HG03066 (cell line): ENCODE results near the gene BTBD9.
"Not testable (repeated sequence)": the region's sequence is repeated elsewhere in the genome, so short reads cannot be mapped to it uniquely, and the experiment has no call there.

Experiments
- ATAC-seq: cut with Tn5 transposase; IDR thresholded peaks from one replicate; pipeline ENCODE4 v1.9.1; 2021; ENCODE audit warnings: low read depth; ENCODE audit not compliant: unreplicated experiment

BTBD9 gene

DNA sequence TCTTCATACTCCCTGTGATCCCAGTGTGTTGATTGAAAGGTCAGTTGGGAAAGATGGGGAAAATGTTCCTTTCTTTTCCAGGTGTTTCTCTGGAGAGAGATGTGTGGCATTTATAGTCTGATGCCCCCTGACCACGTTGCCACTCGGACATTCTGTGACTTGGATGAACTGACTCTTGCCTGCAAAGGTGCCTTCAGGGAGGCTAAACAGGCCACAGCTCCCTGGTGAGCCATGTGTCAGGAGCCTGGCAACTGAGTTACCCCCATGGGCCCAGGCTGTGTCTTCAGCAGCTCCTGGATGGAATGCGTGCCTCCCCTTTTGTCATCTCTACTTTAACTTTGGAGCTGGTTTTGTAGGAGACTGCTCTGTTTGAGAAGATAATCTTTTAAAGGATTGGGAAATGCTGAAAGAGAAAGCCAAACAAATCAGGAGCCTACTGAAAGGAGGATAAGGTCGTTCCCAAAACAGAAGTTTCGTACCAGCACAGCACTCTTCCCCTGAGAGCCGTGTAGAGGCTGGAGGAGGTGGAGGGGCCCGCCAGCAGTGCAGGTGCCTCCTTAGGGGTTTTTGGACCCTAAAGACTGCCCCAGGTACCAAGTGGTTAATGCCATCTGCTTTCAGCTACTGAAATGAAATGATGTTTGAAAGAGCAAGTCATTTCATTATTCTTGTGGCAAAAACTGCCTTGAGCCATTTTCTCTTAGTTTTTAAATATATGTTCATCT, 497.4 kb downstream of the BTBD9 start:
- ATAC-seq: no peak

DNA sequence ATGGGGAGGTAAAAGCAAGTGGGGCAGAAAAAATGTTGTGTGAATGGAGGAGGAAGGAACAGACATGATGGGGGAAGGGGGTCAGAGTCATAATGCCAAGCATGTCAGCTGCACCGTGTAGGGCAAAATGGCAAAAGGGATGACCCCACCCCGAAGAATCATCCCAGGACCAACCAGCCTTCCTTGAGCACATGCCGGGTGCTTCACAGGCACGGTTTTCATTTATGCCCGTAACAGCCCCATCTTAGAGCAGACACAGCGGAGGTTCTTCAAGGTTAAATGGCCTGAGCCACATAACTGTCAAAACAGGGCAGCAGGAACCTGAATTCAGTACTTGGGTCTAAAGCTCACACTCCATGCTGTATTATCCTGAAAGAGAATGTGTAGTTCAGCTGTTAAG, 498.0 kb downstream of the BTBD9 start:
- no peak for ATAC-seq

DNA sequence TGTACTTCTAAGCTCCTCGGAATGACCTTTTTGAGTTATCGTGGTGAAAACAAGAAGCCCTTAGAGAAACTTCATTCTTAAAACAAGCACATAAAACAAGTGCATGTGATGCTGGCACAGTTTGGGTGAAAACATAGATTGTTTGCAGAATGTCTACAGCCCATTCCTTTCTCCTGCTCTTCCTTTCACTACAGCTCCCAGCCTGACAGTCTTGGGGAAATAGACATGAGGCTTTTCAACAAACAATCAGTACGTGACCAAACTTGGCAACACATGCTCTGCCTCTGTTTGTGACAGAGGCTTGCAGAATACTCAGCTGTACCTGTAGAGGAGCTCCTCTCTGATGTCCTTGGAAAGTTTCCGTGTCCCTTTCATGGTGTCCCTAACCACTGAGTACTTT, 498.6 kb downstream of the BTBD9 start:
- ATAC-seq: no peak

DNA sequence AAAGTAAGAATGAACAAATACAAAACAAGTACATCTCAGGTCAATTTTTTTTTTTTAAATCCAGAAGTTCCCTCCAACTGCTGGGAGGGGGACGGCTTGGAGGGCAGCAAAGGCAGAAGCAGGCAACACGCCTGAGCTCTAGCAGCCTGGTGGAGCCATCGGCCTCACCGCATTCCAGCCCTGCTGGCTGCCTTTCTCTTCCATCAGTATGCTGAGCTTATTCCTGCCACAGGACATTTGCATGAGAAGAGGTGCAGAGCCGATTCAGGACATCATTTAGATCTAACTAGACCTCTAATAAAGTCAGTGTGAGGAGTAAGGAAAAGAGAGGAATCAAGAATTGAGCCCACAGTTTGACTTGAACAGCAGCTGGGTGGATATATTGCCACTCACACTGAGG, 501.4 kb downstream of the BTBD9 start:
- ATAC-seq: no peak

DNA sequence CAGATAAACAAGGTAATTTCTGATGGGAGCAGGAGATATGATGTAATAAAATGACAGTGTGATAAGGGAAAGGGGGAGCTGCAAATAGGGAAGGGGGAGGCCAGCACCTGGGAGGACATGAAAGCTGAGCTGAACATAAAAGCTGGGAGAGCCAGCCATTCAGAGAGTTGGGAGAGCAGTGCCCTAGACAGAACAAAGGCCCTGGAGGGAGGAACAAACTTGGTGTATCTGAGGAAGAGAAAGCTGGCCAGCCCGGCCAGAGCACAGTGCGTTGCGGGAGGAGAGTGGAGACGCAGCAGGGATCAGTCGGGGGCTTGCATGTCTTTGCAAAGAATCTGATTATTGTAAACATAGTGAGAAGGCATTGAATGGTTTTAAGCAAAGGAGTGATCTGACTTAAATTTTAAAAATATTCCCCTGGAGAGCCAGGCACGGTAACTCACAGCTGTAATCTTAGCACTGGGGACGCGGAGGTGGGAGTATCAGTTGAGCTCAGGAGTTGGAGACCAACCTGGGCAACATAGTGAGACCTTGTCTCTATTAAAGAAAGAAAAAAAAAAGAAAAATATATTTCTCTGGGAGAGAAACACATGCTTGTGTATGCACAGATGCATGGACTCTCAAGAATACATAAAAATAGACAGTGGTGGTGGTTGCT, 502.0 kb downstream of the BTBD9 start:
- no peak for ATAC-seq

DNA sequence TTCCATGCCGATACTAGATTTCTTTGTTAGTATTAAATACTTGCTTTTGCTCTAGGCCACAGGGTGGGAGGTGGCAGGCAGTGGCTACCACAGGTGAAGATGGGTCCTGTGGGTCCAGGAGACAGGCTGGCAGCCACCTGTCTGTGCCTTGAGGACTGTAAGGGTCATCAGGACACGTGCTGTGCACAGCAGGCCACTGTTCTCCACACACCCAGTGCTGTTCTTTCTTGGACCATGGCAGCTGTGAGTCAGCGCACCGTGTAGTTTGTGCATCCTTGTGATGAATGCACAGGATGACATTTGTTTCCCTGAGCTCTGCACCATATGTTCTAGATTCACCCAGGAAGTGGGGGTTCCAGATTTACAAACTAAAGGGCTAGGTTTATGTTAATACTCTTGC, 503.2 kb downstream of the BTBD9 start:
- ATAC-seq: no peak

DNA sequence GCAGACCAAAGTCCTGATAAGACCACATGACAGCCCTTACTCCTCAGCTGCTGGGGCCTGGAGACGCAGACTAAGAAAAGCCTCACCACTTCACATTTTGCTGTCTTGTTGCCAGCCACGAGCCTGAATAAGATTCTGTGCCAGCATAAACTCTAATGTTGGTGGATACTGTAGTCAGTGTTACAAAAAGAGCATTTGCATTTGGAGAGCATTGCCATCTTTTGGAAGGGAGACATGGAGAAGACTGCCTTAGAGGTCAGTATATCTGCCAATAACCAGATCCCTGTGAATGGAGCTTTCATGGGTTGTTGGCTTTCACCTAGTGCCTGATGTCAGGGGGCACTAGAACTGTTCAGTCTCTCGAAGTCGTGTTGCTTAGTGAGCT, 505.0 kb downstream of the BTBD9 start:
- no peak for ATAC-seq

DNA sequence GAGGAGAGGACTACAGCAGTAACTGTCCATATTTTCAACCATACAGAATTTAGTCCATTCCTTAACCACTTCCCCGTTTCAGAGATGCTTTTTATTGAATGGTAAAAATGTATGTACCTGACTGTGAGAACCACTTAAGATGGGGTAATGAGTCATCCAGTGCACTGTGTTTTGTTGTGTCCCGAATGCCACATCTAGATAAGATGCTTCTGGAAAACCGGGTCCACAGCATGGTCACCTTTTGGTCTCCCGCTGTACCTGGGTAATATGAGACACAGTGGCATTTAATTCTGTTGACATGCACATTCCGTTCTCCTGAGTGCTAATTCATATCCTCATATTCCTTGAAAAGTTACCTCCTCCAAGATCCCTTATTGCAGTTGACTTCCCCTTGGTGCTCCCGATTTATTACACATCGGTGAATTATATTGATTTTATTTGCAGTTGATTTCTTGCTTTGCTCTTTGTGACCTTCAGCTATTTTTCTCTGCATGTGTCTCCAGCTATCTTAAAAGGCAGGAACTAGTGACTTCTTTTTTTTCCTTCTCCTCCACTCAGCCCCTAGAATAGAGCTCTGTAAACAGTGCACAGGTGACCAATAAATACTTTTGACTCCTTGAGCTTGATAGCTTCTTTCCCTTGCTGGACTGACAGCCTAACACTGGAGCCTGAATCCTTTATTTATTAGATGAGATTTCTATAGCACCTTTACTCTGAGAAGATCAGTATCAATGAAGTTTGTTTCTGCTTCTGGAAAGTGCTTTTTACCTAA, 505.6 kb downstream of the BTBD9 start:
- ATAC-seq: no peak

DNA sequence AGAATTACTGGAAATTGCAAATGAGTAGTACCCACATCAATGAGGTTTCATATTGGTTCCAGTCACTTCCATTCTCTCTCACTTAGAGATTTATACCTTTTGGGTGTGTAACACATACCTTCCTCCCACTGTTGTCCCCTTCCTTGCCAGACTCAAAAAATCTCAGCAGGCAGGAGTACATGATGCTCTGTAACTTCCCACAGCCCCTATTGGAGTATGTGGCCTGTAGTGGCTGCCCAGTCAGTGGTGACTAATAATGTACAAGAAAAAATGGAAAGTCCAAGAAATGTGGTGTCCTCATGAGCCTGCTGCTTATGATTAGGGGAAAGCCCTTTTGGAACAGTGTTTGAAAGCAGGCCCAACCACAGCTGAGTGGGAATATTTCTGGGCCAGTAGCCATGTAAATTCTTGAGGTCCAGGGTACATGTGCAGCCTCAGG, 508.2 kb downstream of the BTBD9 start:
- no peak for ATAC-seq

DNA sequence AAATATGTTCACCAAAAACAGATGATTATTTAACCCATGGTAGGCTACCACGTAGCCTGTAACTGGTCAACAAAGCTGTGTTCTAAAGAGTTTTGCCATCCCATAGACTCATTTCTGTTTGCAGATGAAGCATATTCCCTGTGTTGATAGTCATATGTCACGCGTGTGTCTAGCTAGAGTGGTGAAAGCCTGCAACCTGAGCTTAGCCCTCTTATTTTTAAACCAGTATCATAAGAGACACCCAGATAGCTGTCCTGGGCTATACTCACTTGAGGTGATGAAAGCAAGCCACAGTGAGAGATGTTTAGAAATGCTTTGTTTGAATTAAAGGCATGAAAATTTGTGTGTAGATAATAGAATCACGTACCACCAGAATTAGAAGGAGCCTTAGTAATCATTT, 512.4 kb downstream of the BTBD9 start:
- ATAC-seq: no peak

DNA sequence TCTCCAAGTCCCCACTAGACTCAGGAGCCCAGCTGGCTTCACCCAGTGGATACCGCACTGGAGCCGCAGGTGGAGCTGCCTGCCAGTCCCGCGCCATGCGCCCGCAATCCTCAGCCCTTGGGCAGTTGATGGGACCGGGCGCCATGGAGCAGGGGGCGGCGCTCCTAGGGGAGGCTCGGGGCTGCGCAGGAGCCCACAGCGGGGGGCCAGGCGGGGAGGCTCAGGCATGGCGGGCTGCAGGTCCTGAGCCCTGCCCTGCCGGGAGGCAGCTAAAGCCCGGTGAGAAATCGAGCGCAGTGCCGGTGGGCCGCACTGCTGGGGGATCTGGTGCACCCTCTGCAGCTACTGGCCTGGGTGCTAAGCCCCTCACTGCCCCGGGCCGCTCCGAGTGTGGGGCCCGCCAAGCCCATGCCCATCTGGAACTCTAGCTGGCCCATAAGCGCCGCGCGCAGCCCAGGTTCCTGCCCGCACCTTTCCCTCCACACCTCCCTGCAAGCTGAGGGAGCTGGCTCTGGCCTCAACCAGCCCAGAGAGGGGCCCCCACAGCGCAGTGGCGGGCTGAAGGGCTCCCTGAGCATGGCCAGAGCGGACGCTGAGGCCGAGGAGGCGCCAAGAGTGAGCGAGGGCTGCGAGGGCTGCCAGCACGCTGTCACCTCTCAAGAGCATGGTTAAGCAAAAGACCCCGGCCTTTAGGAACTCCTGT, 515.4 kb downstream of the BTBD9 start:
- not testable (repeated sequence) for ATAC-seq

DNA sequence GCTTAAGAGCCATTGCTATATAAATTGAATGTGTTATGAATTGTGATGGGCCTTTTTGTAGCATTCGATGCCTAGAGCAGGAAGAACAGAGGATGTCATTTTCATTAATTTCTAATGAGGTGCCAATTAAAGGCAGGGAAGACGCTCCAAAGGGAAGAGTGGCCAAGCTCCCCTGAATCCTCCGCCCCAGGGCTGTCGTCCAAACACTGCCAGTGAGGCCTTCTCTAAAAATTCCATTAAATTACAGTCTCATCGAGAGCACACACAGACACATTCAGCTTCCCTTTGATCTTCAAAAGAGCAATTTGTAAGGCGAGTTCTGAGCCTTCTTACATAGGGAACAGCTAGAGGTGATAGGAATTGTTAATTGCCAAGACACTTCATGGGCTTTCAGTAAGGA, 520.2 kb downstream of the BTBD9 start:
- no peak for ATAC-seq

DNA sequence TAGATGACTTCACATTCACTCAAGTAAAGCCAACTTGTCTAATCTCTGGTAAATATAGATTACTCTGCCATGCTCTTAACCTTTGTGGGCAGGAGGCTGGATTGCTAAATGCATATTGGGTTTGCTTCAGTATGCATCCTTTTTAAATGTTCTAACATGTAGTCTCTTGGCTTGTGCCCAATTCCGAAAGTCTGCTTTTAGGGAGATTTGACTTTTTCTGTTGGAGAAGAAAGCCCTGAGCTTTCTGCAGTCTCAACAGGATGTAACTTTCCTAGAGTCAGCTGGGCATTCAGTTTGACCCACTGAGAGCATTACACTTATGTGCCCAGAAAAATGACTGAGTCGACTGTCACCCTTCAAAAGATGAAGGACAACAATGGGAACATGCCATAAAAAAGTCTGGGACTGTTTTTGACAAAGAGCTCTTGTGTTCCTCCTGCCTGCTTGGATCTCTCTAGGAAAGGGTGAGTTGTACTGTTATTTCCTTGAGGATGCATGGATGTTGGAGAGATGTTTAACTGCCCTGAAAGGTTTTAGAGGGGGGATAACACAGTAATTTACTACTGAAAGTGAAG, 520.9 kb downstream of the BTBD9 start:
- no peak for ATAC-seq
